HCT116 (cell line): ENCODE data around the gene NBAS. TPM values are rescaled to one million over a fixed set of nuclear protein-coding genes. Genes with fewer than 3 reads are reported as not detected.

Experiments used
- ATAC-seq: fragments of 200-7000 bp; cut with Tn5 transposase; 2 replicates; pipeline ENCODE4 v1.9.1; 2020; ENCODE audit warnings: mild to moderate bottlenecking, moderate library complexity
- BruUV-seq: library from RNA; stranded (reverse); fragments of 400-500 nt; replicated peaks from 2 replicates; lab custom pipeline; 2021; lab: Mats Ljungman, UMichigan
- CTCF ChIA-PET: fragments of 300-600 bp; sonication (Branson Sonifier 250); formaldehyde crosslinking; loops from one replicate; lab custom pipeline; 2021; ENCODE audit warnings: antibody characterized with exemption; lab: Charles Lee
- POLR2A ChIA-PET: fragments of 300-600, 350-600 bp; sonication (Branson Sonifier 250); formaldehyde crosslinking; loops from one replicate; lab custom pipeline; 2021; ENCODE audit warnings: antibody characterized with exemption; lab: Charles Lee
- RAD21 ChIA-PET, 2 experiments: fragments of 300-600 bp; sonication (Branson Sonifier 250); formaldehyde crosslinking; loops; one replicate each; lab custom pipeline; 2023; ENCODE audit warnings: low total read pairs in 2 of 2; ENCODE audit not compliant: uncharacterized antibody in 2 of 2, unreplicated experiment in 2 of 2, low non-redundant PET in 1 of 2; lab: Charles Lee
- DNase-seq: peaks from one replicate; pipeline ENCODE4 v3.0.0-alpha.2; 2010; ENCODE audit warnings: low read depth, low spot score
- H2AFZ ChIP-seq: fragments of 200-600 bp; shearing (Covaris generic), sonication (generic); 2 replicates; pipeline ENCODE4 v1.6.1; 2017; ENCODE audit warnings: low read depth, mixed run types, mixed read lengths, antibody characterized with exemption, low read length; ENCODE audit not compliant: poor library complexity, severe bottlenecking
- H3K27ac ChIP-seq: 2 replicates; pipeline ENCODE4 v1.5.1; 2012; ENCODE audit warnings: low read depth, low read length
- H3K27me3 ChIP-seq: fragments of 200-600 bp; sonication (generic); 2 replicates; pipeline ENCODE4 v1.6.1; 2016; ENCODE audit warnings: mixed run types, low read length, mixed read lengths; ENCODE audit not compliant: insufficient read depth
- H3K36me3 ChIP-seq, 2 experiments: fragments of 200-500 bp in 1 of 2; fragments of 200-600 bp in 1 of 2; sonication (Bioruptor generic) in 1 of 2; sonication (generic) in 1 of 2; 2 replicates each; pipeline versions ENCODE4 v1.5.1 to v1.6.1; 2014 to 2016; ENCODE audit warnings: low read length in 2 of 2, inconsistent platforms in 1 of 2, mixed read lengths in 1 of 2, mixed run types in 1 of 2; ENCODE audit not compliant: insufficient read depth in 2 of 2, control insufficient read depth in 1 of 2
- H3K4me1 ChIP-seq, 2 experiments: fragments of 200-600 bp in 1 of 2; sonication (generic) in 1 of 2; 2 replicates each; pipeline versions ENCODE4 v1.5.1 to v1.6.1; 2012 to 2017; ENCODE audit warnings: low read length in 2 of 2, inconsistent platforms in 1 of 2, mild to moderate bottlenecking in 1 of 2, mixed read lengths in 1 of 2, mixed run types in 1 of 2, moderate library complexity in 1 of 2; ENCODE audit not compliant: insufficient read depth in 2 of 2, control insufficient read depth in 1 of 2
- H3K4me2 ChIP-seq: fragments of 200-600 bp; sonication (generic); 2 replicates; pipeline ENCODE4 v1.6.1; 2017; ENCODE audit warnings: mixed run types, low read length, mixed read lengths
- H3K4me3 ChIP-seq, 2 experiments: fragments of 200-600 bp in 1 of 2; sonication (generic) in 1 of 2; replicated peaks in 1 of 2; 2 replicates each; pipeline ENCODE4 v1.5.1; 2011 to 2016; ENCODE audit warnings: low read length in 2 of 2, control low read depth in 1 of 2, low read depth in 1 of 2, mild to moderate bottlenecking in 1 of 2, mixed read lengths in 1 of 2, mixed run types in 1 of 2
- H3K79me2 ChIP-seq: fragments of 200-600 bp; sonication (generic); 2 replicates; pipeline ENCODE4 v1.6.1; 2017; ENCODE audit warnings: mild to moderate bottlenecking, mixed run types, low read length, moderate library complexity, mixed read lengths; ENCODE audit not compliant: insufficient read depth
- H3K9ac ChIP-seq: fragments of 200-600 bp; sonication (generic); 2 replicates; pipeline ENCODE4 v1.6.1; 2016; ENCODE audit warnings: low read length, mixed read lengths
- H3K9me2 ChIP-seq: fragments of 200-600 bp; sonication (generic), shearing (Covaris generic); 2 replicates; pipeline ENCODE4 v1.6.1; 2017; ENCODE audit warnings: mixed run types, mild to moderate bottlenecking, moderate library complexity; ENCODE audit not compliant: insufficient read depth
- H3K9me3 ChIP-seq, 2 experiments: fragments of 200-500 bp in 1 of 2; fragments of 200-600 bp in 1 of 2; sonication (Bioruptor generic) in 1 of 2; sonication (generic) in 1 of 2; 2 replicates each; pipeline ENCODE4 v1.6.1; 2014 to 2017; ENCODE audit warnings: low read length in 2 of 2, mixed read lengths in 2 of 2, inconsistent platforms in 1 of 2, low read depth in 1 of 2, mild to moderate bottlenecking in 1 of 2, mixed run types in 1 of 2, moderate library complexity in 1 of 2; ENCODE audit not compliant: control insufficient read depth in 1 of 2, insufficient read depth in 1 of 2
- H4K20me1 ChIP-seq: fragments of 200-600 bp; sonication (generic), shearing (Covaris generic); 2 replicates; pipeline ENCODE4 v1.6.1; 2017; ENCODE audit warnings: mixed run types, mild to moderate bottlenecking, moderate library complexity; ENCODE audit not compliant: insufficient read depth
- ATF3 ChIP-seq: IDR thresholded peaks from 2 replicates; pipeline ENCODE4 v1.6.1; 2012
- ELF1 ChIP-seq: IDR thresholded peaks from 2 replicates; pipeline ENCODE4 v1.6.1; 2012; ENCODE audit warnings: low read depth, borderline replicate concordance
- JUND ChIP-seq: IDR thresholded peaks from 2 replicates; pipeline ENCODE4 v1.6.1; 2012
- POLR2A ChIP-seq: IDR thresholded peaks from 2 replicates; pipeline ENCODE4 v1.7.0; 2011; ENCODE audit warnings: borderline replicate concordance; ENCODE audit not compliant: insufficient read depth, insufficient read length; ENCODE audit errors: extremely low read depth
- SIN3A ChIP-seq: IDR thresholded peaks from 2 replicates; pipeline ENCODE4 v1.6.1; 2012; ENCODE audit warnings: low read depth
- ZFX ChIP-seq: fragments of 450-650 bp; IDR thresholded peaks from 2 replicates; pipeline ENCODE4 v1.6.1; 2017
- ZNF274 ChIP-seq: fragments of 200-500 bp; sonication (Bioruptor generic); IDR thresholded peaks from 2 replicates; pipeline ENCODE4 v1.6.1; 2014; ENCODE audit warnings: mild to moderate bottlenecking, low read depth, low read length, inconsistent platforms
- intact Hi-C: fragments of 100-400 bp; cut with micrococcal nuclease; formaldehyde crosslinking; loops from 2 replicates; pipeline ENCODE4 v1.10.0; 2022
- total RNA-seq: library from RNA; stranded (reverse); gene quantifications from one replicate; pipeline ENCODE4 v1.2.1, GENCODE V29; 2021; ENCODE audit not compliant: unreplicated experiment
- TF ChIP-seq, protein P1 (sequence below): IDR thresholded peaks from 2 replicates; pipeline ENCODE4 v1.6.1; 2012; ENCODE audit warnings: low read depth
- TF ChIP-seq, protein P2 (sequence below), 3 experiments: fragments of 200-600 bp in 1 of 3; sonication (generic) in 1 of 3; IDR thresholded peaks in 2 of 3; conservative IDR thresholded peaks in 1 of 3; 2 replicates each; pipeline ENCODE4 v1.5.1; 2012 to 2017; ENCODE audit warnings: low read depth in 2 of 3, low read length in 2 of 3, antibody characterized with exemption in 1 of 3, borderline replicate concordance in 1 of 3, control low read depth in 1 of 3, mild to moderate bottlenecking in 1 of 3, mixed read lengths in 1 of 3, mixed run types in 1 of 3, moderate library complexity in 1 of 3; ENCODE audit not compliant: insufficient read depth in 1 of 3

The NBAS gene
- total RNA-seq, 1 experiment from 2014 or later: 32.8 TPM

GRCh38 chr2:15166878-15167277, 394.3 kb downstream of the NBAS start:
- Histone ChIP-seq H3K4me2 (no peak overlapping the region), H3K4me3 (no peak overlapping the region), H3K9me3 (no peaks in the 10 kb centered on the region), H2AFZ (no peak overlapping the region), H4K20me1 (no peaks in the 10 kb centered on the region), H3K9me2 (no peaks in the 10 kb centered on the region), H3K79me2 (no peaks in the 10 kb centered on the region), H3K27ac (no peak overlapping the region), H3K36me3 (no peaks in the 10 kb centered on the region), H3K4me1 (peaks cover 5 to 17% of the 10 kb centered on the region in 2 experiments), H3K27me3 (no peaks in the 10 kb centered on the region), H3K9ac (no peak overlapping the region)
- no TSS peak for BruUV-seq
- TF ChIP-seq ELF1 (no peak), ZFX (no peak), POLR2A (no peak), JUND (no peak), ATF3 (no peak), ZNF274 (no peak), SIN3A (no peak)
- TF ChIP-seq, protein P1, sequence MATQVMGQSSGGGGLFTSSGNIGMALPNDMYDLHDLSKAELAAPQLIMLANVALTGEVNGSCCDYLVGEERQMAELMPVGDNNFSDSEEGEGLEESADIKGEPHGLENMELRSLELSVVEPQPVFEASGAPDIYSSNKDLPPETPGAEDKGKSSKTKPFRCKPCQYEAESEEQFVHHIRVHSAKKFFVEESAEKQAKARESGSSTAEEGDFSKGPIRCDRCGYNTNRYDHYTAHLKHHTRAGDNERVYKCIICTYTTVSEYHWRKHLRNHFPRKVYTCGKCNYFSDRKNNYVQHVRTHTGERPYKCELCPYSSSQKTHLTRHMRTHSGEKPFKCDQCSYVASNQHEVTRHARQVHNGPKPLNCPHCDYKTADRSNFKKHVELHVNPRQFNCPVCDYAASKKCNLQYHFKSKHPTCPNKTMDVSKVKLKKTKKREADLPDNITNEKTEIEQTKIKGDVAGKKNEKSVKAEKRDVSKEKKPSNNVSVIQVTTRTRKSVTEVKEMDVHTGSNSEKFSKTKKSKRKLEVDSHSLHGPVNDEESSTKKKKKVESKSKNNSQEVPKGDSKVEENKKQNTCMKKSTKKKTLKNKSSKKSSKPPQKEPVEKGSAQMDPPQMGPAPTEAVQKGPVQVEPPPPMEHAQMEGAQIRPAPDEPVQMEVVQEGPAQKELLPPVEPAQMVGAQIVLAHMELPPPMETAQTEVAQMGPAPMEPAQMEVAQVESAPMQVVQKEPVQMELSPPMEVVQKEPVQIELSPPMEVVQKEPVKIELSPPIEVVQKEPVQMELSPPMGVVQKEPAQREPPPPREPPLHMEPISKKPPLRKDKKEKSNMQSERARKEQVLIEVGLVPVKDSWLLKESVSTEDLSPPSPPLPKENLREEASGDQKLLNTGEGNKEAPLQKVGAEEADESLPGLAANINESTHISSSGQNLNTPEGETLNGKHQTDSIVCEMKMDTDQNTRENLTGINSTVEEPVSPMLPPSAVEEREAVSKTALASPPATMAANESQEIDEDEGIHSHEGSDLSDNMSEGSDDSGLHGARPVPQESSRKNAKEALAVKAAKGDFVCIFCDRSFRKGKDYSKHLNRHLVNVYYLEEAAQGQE: no peak
- TF ChIP-seq, protein P2, sequence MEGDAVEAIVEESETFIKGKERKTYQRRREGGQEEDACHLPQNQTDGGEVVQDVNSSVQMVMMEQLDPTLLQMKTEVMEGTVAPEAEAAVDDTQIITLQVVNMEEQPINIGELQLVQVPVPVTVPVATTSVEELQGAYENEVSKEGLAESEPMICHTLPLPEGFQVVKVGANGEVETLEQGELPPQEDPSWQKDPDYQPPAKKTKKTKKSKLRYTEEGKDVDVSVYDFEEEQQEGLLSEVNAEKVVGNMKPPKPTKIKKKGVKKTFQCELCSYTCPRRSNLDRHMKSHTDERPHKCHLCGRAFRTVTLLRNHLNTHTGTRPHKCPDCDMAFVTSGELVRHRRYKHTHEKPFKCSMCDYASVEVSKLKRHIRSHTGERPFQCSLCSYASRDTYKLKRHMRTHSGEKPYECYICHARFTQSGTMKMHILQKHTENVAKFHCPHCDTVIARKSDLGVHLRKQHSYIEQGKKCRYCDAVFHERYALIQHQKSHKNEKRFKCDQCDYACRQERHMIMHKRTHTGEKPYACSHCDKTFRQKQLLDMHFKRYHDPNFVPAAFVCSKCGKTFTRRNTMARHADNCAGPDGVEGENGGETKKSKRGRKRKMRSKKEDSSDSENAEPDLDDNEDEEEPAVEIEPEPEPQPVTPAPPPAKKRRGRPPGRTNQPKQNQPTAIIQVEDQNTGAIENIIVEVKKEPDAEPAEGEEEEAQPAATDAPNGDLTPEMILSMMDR (IDR thresholded peaks at IDR 0.05 in 2 of 3, conservative IDR thresholded peaks at IDR 0.05 in 1 of 3; ENCODE audit: borderline replicate concordance in 1 of 3, insufficient read depth in 1 of 3, low read depth in 2 of 3, low read length in 2 of 3): no peak
- CTCF ChIA-PET: no interaction called here
- POLR2A ChIA-PET: no interaction called here
- DNase-seq: no peak
- ATAC-seq: no peak
- RAD21 ChIA-PET: no interaction called here
- intact Hi-C loops: no loop called here
